Retinal pigment epithelial cell (primary cell): ENCODE results near the gene AZIN2.

Source experiments
- DNase-seq: peaks from one replicate; pipeline ENCODE4 v3.0.0-alpha.2; 2010; ENCODE audit warnings: low read depth
- H3K4me3 ChIP-seq: 2 replicates; pipeline ENCODE4 v1.5.1; 2011; ENCODE audit warnings: mild to moderate bottlenecking, low read length, control low read depth, moderate library complexity
- CTCF ChIP-seq: conservative IDR thresholded peaks from 2 replicates; pipeline ENCODE4 v1.5.1; 2011; ENCODE audit warnings: low read depth, low read length, control low read depth, inconsistent platforms

The AZIN2 gene

GRCh38 chr1:33111965-33112364 lies 31.0 kb downstream of the AZIN2 start:
- peak; percentile 49 for TF ChIP-seq CTCF
- no peak overlapping the region for H3K4me3 ChIP-seq
- DNase-seq: no peak

GRCh38 chr1:33117440-33118085 lies 36.6 kb downstream of the AZIN2 start:
- no peak for DNase-seq
- no peak for TF ChIP-seq CTCF
- H3K4me3 ChIP-seq: no peak overlapping the region

GRCh38 chr1:33118274-33118673 lies 37.3 kb downstream of the AZIN2 start:
- TF ChIP-seq CTCF: no peak
- H3K4me3 ChIP-seq: no peak overlapping the region
- DNase-seq: no peak

GRCh38 chr1:33119050-33119449 lies 38.1 kb downstream of the AZIN2 start:
- H3K4me3 ChIP-seq: no peak overlapping the region
- no peak for TF ChIP-seq CTCF
- no peak for DNase-seq

GRCh38 chr1:33119532-33120217 lies 38.7 kb downstream of the AZIN2 start:
- TF ChIP-seq CTCF: peak; percentile 24
- DNase-seq: no peak
- no peak overlapping the region for H3K4me3 ChIP-seq

GRCh38 chr1:33120436-33121231 lies 39.7 kb downstream of the AZIN2 start:
- H3K4me3 ChIP-seq: no peak overlapping the region
- no peak for DNase-seq
- no peak for TF ChIP-seq CTCF
